ENCODE results near the gene STK38.

DNA sequence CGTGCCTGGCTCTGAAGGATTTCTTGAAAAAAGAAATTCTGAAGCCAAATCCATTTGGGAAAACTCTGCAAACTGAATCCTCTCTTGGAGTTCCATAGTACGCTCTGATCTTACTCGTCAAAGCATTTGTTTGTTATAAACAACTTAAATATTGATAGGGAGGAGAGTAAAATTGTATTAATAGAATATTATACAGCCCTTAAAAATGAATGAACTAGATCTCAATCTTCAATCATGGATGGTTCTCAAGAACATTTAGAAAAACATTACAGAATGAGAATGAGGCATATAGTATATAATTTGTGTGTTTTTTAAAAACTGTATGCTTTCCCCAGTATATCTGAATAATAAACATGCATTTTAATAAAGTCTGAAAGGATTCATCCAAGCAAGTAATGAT lies 79.7 kb downstream of the STK38 start:
- TF ChIP-seq, protein P1, sequence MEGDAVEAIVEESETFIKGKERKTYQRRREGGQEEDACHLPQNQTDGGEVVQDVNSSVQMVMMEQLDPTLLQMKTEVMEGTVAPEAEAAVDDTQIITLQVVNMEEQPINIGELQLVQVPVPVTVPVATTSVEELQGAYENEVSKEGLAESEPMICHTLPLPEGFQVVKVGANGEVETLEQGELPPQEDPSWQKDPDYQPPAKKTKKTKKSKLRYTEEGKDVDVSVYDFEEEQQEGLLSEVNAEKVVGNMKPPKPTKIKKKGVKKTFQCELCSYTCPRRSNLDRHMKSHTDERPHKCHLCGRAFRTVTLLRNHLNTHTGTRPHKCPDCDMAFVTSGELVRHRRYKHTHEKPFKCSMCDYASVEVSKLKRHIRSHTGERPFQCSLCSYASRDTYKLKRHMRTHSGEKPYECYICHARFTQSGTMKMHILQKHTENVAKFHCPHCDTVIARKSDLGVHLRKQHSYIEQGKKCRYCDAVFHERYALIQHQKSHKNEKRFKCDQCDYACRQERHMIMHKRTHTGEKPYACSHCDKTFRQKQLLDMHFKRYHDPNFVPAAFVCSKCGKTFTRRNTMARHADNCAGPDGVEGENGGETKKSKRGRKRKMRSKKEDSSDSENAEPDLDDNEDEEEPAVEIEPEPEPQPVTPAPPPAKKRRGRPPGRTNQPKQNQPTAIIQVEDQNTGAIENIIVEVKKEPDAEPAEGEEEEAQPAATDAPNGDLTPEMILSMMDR (conservative IDR thresholded peaks at IDR 0.05; ENCODE audit: low read depth, low read length): no peak
- TF ChIP-seq EZH2phosphoT487 (IDR thresholded peaks at IDR 0.05; ENCODE audit: borderline replicate concordance, low read length) (no peak), EZH2 (IDR thresholded peaks at IDR 0.05; ENCODE audit: low read length, unreplicated experiment) (no peak)
